GM23338 (cell line): ENCODE measurements around the gene AVPR2. TPM values are rescaled to one million over a fixed set of nuclear protein-coding genes. Genes with fewer than 3 reads are reported as not detected.

ENCODE experiments used
- ATAC-seq: fragments of 200-7000 bp; cut with Tn5 transposase; 3 replicates; pipeline ENCODE4 v1.9.1; 2020
- DNase-seq: peaks from one replicate; pipeline ENCODE4 v3.0.0-alpha.2; 2015; ENCODE audit warnings: low spot score
- H2AFZ ChIP-seq: fragments of 200-600 bp; sonication (generic); 2 replicates; pipeline ENCODE4 v1.8.0; 2016; ENCODE audit warnings: antibody characterized with exemption, mild to moderate bottlenecking, moderate library complexity
- H3F3A ChIP-seq: fragments of 200-600 bp; sonication (generic); replicated peaks from 2 replicates; pipeline ENCODE4 v1.8.0; 2017; ENCODE audit warnings: antibody characterized with exemption, mixed run types, low read depth
- H3K27ac ChIP-seq: fragments of 200-600 bp; sonication (generic); 2 replicates; pipeline ENCODE4 v1.6.1; 2016; ENCODE audit warnings: low read depth
- H3K27me3 ChIP-seq: fragments of 200-600 bp; sonication (generic); 2 replicates; pipeline ENCODE4 v1.8.0; 2016; ENCODE audit warnings: mild to moderate bottlenecking, mixed run types, moderate library complexity; ENCODE audit not compliant: insufficient read depth
- H3K36me3 ChIP-seq: fragments of 200-600 bp; sonication (generic); 2 replicates; pipeline ENCODE4 v1.8.0; 2016; ENCODE audit warnings: mild to moderate bottlenecking; ENCODE audit not compliant: insufficient read depth
- H3K4me1 ChIP-seq: fragments of 200-600 bp; sonication (generic); 2 replicates; pipeline ENCODE4 v1.8.0; 2016; ENCODE audit warnings: mild to moderate bottlenecking, moderate library complexity; ENCODE audit not compliant: insufficient read depth
- H3K4me2 ChIP-seq: fragments of 200-600 bp; sonication (generic); 2 replicates; pipeline ENCODE4 v1.7.1; 2017; ENCODE audit warnings: mixed run types
- H3K4me3 ChIP-seq: fragments of 200-600 bp; sonication (generic); 2 replicates; pipeline ENCODE4 v1.6.1; 2016; ENCODE audit warnings: mixed run types
- H3K79me2 ChIP-seq: fragments of 200-600 bp; sonication (generic); replicated peaks from 2 replicates; pipeline ENCODE4 v1.8.0; 2017; ENCODE audit warnings: mild to moderate bottlenecking; ENCODE audit not compliant: insufficient read depth
- H3K9me2 ChIP-seq: fragments of 200-600 bp; sonication (generic); 2 replicates; pipeline ENCODE4 v1.8.0; 2017; ENCODE audit not compliant: insufficient read depth
- H4K20me1 ChIP-seq: fragments of 200-600 bp; sonication (generic); replicated peaks from 2 replicates; pipeline ENCODE4 v1.8.0; 2017; ENCODE audit warnings: mild to moderate bottlenecking; ENCODE audit not compliant: insufficient read depth
- H3K27ac Mint-ChIP-seq: 2 replicates; pipeline ENCODE4 v1.8.0; 2020; ENCODE audit warnings: inconsistent platforms, mild to moderate bottlenecking, moderate library complexity, mixed read lengths
- H3K27me3 Mint-ChIP-seq: 3 replicates; pipeline ENCODE4 v1.8.0; 2022; ENCODE audit warnings: low read depth, mild to moderate bottlenecking, moderate library complexity, mixed read lengths, inconsistent platforms; ENCODE audit not compliant: insufficient read depth, poor library complexity
- H3K36me3 Mint-ChIP-seq: 3 replicates; pipeline ENCODE4 v1.8.0; 2021; ENCODE audit warnings: low read depth, mild to moderate bottlenecking, inconsistent platforms, moderate library complexity, mixed read lengths
- H3K4me1 Mint-ChIP-seq: 3 replicates; pipeline ENCODE4 v1.8.0; 2020; ENCODE audit warnings: mild to moderate bottlenecking, inconsistent platforms, mixed read lengths
- H3K4me3 Mint-ChIP-seq: 3 replicates; pipeline ENCODE4 v1.8.0; 2021; ENCODE audit warnings: moderate library complexity, mild to moderate bottlenecking, inconsistent platforms, mixed read lengths
- H3K9me3 Mint-ChIP-seq: 3 replicates; pipeline ENCODE4 v1.8.0; 2020; ENCODE audit warnings: moderate library complexity, mild to moderate bottlenecking, inconsistent platforms, mixed read lengths
- CREB1 ChIP-seq: fragments of 250-450 bp; sonication (Bioruptor Pico); IDR thresholded peaks from 2 replicates; pipeline ENCODE4 v1.5.0; 2020; ENCODE audit warnings: low read depth, mild to moderate bottlenecking, moderate library complexity
- CTCF ChIP-seq, 2 experiments: fragments of 200-600 bp in 1 of 2; sonication (generic) in 1 of 2; conservative IDR thresholded peaks; 2 replicates each; pipeline versions ENCODE4 v1.5.1 to v1.6.1; 2016 to 2017; ENCODE audit warnings: antibody characterized with exemption in 2 of 2, low read depth in 2 of 2, mild to moderate bottlenecking in 2 of 2, moderate library complexity in 1 of 2
- ETS1 ChIP-seq: IDR thresholded peaks from 2 replicates; pipeline ENCODE4 v1.6.1; 2016; ENCODE audit warnings: antibody characterized with exemption
- EZH2 ChIP-seq: fragments of 200-600 bp; sonication (generic); IDR thresholded peaks from one replicate; pipeline ENCODE4 v1.8.0; 2017; ENCODE audit warnings: antibody characterized with exemption, mild to moderate bottlenecking, low read depth; ENCODE audit not compliant: unreplicated experiment
- EZH2phosphoT487 ChIP-seq: fragments of 200-600 bp; sonication (generic); IDR thresholded peaks from one replicate; pipeline ENCODE4 v1.8.1; 2018; ENCODE audit warnings: antibody characterized with exemption; ENCODE audit not compliant: unreplicated experiment
- JUNB ChIP-seq: IDR thresholded peaks from one replicate; pipeline ENCODE4 v1.6.1; 2016; ENCODE audit warnings: antibody characterized with exemption; ENCODE audit not compliant: unreplicated experiment
- NANOG ChIP-seq: IDR thresholded peaks from 2 replicates; pipeline ENCODE4 v1.6.1; 2016; ENCODE audit warnings: antibody characterized with exemption, borderline replicate concordance
- POLR2AphosphoS5 ChIP-seq: IDR thresholded peaks from 2 replicates; pipeline ENCODE4 v1.6.1; 2016; ENCODE audit warnings: antibody characterized with exemption, low read depth
- STAT1 ChIP-seq: IDR thresholded peaks from one replicate; pipeline ENCODE4 v1.6.1; 2016; ENCODE audit warnings: antibody characterized with exemption; ENCODE audit not compliant: unreplicated experiment
- ZNF114 ChIP-seq: fragments of 250-450 bp; sonication (Bioruptor Pico); IDR thresholded peaks from 2 replicates; pipeline ENCODE4 v1.5.0; 2020; ENCODE audit warnings: mild to moderate bottlenecking, moderate library complexity
- ZNF331 ChIP-seq: fragments of 250-450 bp; sonication (Bioruptor Pico); IDR thresholded peaks from 2 replicates; pipeline ENCODE4 v1.5.0; 2020; ENCODE audit warnings: low read depth, mild to moderate bottlenecking, moderate library complexity
- polyA plus RNA-seq: library from polyadenylated mRNA; unstranded; fragments of >200 nt; fragmentation: Nextera tagmentation; extraction: Ambion mirVana; gene quantifications from 2 replicates; pipeline ENCODE4 v1.2.1, GENCODE V29; 2016
- total RNA-seq: library from RNA; depleted of rRNA; stranded (reverse); fragments of >200 nt; shearing (Covaris generic); gene quantifications from 2 replicates; pipeline ENCODE4 v1.2.3, GENCODE V29; 2014
- TF ChIP-seq, protein P1 (sequence below): IDR thresholded peaks from one replicate; pipeline ENCODE4 v1.6.1; 2018; ENCODE audit warnings: antibody characterized with exemption; ENCODE audit not compliant: unreplicated experiment
- TF ChIP-seq, protein P2 (sequence below): fragments of 250-450 bp; sonication (Bioruptor Pico); IDR thresholded peaks from 2 replicates; pipeline ENCODE4 v1.5.0; 2020; ENCODE audit warnings: mild to moderate bottlenecking, moderate library complexity

AVPR2 gene
- total and polyA plus RNA-seq, 2 experiments from 2014 or later: not detected

DNA sequence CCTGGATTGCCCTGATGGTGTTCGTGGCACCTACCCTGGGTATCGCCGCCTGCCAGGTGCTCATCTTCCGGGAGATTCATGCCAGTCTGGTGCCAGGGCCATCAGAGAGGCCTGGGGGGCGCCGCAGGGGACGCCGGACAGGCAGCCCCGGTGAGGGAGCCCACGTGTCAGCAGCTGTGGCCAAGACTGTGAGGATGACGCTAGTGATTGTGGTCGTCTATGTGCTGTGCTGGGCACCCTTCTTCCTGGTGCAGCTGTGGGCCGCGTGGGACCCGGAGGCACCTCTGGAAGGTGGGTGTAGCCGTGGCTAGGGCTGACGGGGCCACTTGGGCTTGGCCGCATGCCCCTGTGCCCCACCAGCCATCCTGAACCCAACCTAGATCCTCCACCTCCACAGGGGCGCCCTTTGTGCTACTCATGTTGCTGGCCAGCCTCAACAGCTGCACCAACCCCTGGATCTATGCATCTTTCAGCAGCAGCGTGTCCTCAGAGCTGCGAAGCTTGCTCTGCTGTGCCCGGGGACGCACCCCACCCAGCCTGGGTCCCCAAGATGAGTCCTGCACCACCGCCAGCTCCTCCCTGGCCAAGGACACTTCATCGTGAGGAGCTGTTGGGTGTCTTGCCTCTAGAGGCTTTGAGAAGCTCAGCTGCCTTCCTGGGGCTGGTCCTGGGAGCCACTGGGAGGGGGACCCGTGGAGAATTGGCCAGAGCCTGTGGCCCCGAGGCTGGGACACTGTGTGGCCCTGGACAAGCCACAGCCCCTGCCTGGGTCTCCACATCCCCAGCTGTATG, 1.8 kb downstream of the AVPR2 start:
- Histone ChIP-seq H3K27ac (no peak overlapping the region), H3K4me2 (no peak overlapping the region), H3K79me2 (no peaks in the 10 kb centered on the region), H3K27me3 (no peaks in the 10 kb centered on the region), H3K4me3 (no peak overlapping the region), H3K36me3 (no peaks in the 10 kb centered on the region), H3F3A (no peaks in the 10 kb centered on the region), H3K9me2 (no peaks in the 10 kb centered on the region), H3K4me1 (no peaks in the 10 kb centered on the region), H4K20me1 (no peaks in the 10 kb centered on the region), H2AFZ (no peak overlapping the region)
- no peak for TF ChIP-seq EZH2phosphoT487
- TF ChIP-seq CTCF (conservative IDR thresholded peaks at IDR 0.05; ENCODE audit: low read depth in 2 of 2): no peak
- TF ChIP-seq, protein P1, sequence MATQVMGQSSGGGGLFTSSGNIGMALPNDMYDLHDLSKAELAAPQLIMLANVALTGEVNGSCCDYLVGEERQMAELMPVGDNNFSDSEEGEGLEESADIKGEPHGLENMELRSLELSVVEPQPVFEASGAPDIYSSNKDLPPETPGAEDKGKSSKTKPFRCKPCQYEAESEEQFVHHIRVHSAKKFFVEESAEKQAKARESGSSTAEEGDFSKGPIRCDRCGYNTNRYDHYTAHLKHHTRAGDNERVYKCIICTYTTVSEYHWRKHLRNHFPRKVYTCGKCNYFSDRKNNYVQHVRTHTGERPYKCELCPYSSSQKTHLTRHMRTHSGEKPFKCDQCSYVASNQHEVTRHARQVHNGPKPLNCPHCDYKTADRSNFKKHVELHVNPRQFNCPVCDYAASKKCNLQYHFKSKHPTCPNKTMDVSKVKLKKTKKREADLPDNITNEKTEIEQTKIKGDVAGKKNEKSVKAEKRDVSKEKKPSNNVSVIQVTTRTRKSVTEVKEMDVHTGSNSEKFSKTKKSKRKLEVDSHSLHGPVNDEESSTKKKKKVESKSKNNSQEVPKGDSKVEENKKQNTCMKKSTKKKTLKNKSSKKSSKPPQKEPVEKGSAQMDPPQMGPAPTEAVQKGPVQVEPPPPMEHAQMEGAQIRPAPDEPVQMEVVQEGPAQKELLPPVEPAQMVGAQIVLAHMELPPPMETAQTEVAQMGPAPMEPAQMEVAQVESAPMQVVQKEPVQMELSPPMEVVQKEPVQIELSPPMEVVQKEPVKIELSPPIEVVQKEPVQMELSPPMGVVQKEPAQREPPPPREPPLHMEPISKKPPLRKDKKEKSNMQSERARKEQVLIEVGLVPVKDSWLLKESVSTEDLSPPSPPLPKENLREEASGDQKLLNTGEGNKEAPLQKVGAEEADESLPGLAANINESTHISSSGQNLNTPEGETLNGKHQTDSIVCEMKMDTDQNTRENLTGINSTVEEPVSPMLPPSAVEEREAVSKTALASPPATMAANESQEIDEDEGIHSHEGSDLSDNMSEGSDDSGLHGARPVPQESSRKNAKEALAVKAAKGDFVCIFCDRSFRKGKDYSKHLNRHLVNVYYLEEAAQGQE: no peak
- no peak for TF ChIP-seq STAT1
- TF ChIP-seq JUNB: no peak
- no peak for TF ChIP-seq NANOG
- TF ChIP-seq ZNF114 (CRISPR knock-in tag): no peak
- no peak for TF ChIP-seq POLR2AphosphoS5
- no peak for TF ChIP-seq ETS1
- no peak for TF ChIP-seq CREB1 (CRISPR knock-in tag)
- TF ChIP-seq ZNF331 (CRISPR knock-in tag): no peak
- no peak for TF ChIP-seq EZH2
- TF ChIP-seq, protein P2, sequence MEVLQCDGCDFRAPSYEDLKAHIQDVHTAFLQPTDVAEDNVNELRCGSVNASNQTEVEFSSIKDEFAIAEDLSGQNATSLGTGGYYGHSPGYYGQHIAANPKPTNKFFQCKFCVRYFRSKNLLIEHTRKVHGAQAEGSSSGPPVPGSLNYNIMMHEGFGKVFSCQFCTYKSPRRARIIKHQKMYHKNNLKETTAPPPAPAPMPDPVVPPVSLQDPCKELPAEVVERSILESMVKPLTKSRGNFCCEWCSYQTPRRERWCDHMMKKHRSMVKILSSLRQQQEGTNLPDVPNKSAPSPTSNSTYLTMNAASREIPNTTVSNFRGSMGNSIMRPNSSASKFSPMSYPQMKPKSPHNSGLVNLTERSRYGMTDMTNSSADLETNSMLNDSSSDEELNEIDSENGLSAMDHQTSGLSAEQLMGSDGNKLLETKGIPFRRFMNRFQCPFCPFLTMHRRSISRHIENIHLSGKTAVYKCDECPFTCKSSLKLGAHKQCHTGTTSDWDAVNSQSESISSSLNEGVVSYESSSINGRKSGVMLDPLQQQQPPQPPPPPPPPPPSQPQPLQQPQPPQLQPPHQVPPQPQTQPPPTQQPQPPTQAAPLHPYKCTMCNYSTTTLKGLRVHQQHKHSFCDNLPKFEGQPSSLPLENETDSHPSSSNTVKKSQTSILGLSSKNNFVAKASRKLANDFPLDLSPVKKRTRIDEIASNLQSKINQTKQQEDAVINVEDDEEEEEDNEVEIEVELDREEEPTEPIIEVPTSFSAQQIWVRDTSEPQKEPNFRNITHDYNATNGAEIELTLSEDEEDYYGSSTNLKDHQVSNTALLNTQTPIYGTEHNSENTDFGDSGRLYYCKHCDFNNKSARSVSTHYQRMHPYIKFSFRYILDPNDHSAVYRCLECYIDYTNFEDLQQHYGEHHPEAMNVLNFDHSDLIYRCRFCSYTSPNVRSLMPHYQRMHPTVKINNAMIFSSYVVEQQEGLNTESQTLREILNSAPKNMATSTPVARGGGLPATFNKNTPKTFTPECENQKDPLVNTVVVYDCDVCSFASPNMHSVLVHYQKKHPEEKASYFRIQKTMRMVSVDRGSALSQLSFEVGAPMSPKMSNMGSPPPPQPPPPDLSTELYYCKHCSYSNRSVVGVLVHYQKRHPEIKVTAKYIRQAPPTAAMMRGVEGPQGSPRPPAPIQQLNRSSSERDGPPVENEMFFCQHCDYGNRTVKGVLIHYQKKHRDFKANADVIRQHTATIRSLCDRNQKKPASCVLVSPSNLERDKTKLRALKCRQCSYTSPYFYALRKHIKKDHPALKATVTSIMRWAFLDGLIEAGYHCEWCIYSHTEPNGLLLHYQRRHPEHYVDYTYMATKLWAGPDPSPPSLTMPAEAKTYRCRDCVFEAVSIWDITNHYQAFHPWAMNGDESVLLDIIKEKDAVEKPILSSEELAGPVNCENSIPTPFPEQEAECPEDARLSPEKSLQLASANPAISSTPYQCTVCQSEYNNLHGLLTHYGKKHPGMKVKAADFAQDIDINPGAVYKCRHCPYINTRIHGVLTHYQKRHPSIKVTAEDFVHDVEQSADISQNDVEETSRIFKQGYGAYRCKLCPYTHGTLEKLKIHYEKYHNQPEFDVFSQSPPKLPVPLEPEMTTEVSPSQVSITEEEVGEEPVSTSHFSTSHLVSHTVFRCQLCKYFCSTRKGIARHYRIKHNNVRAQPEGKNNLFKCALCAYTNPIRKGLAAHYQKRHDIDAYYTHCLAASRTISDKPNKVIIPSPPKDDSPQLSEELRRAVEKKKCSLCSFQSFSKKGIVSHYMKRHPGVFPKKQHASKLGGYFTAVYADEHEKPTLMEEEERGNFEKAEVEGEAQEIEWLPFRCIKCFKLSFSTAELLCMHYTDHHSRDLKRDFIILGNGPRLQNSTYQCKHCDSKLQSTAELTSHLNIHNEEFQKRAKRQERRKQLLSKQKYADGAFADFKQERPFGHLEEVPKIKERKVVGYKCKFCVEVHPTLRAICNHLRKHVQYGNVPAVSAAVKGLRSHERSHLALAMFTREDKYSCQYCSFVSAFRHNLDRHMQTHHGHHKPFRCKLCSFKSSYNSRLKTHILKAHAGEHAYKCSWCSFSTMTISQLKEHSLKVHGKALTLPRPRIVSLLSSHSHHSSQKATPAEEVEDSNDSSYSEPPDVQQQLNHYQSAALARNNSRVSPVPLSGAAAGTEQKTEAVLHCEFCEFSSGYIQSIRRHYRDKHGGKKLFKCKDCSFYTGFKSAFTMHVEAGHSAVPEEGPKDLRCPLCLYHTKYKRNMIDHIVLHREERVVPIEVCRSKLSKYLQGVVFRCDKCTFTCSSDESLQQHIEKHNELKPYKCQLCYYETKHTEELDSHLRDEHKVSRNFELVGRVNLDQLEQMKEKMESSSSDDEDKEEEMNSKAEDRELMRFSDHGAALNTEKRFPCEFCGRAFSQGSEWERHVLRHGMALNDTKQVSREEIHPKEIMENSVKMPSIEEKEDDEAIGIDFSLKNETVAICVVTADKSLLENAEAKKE (CRISPR knock-in tag): no peak
- ATAC-seq (no peak), DNase-seq (no peak)
- H3K9me3 Mint-ChIP-seq: no peaks in the 10 kb centered on the region; the same call in 2 of the 3 replicates
- H3K27ac Mint-ChIP-seq: no peak overlapping the region
- peaks cover 10% of the 10 kb centered on the region for H3K27me3 Mint-ChIP-seq
- H3K36me3 Mint-ChIP-seq: no peaks in the 10 kb centered on the region
- peaks cover 19% of the 10 kb centered on the region; the same call in 2 of the 3 replicates for H3K4me1 Mint-ChIP-seq
- no peak overlapping the region for H3K4me3 Mint-ChIP-seq
